ENCODE data around the gene PTN. TPM values are rescaled to one million over a fixed set of nuclear protein-coding genes. Genes with fewer than 3 reads are reported as not detected.
A peak's percentile ranks its signal among the peaks of the same experiment; 100 is the strongest.
"Not testable (repeated sequence)": the region's sequence is repeated elsewhere in the genome, so short reads cannot be mapped to it uniquely, and the experiment has no call there.

PTN gene
- total RNA-seq, 1 donor from 2014 or later, result 271 TPM

DNA sequence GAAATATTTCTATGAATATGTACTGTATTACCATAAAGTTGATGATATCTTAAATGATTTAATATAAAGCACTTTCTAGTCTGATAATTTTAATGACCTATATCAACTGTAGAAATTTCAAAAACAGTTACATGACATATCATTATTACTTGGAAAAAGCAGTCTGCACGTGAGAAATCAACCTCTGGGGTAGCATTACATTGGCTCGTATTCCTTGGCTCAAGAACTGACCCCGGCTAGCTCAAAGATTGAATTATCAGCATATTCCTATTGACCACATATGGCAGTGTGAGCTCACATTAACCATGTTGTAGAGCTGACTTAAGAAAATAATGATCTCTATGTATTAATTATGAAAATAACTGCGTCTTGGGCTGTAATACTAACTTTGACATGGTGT is 139.3 kb downstream of the PTN start:
- Mint-ChIP-seq H3K27ac (no peak overlapping the region), H3K9me3 (peaks cover 7% of the 10 kb centered on the region), H3K36me3 (no peaks in the 10 kb centered on the region), H3K27me3 (no peaks in the 10 kb centered on the region), H3K4me3 (no peak overlapping the region), H3K4me1 (ENCODE audit: unreplicated experiment) (no peaks in the 10 kb centered on the region)
- TF ChIP-seq, protein P1, sequence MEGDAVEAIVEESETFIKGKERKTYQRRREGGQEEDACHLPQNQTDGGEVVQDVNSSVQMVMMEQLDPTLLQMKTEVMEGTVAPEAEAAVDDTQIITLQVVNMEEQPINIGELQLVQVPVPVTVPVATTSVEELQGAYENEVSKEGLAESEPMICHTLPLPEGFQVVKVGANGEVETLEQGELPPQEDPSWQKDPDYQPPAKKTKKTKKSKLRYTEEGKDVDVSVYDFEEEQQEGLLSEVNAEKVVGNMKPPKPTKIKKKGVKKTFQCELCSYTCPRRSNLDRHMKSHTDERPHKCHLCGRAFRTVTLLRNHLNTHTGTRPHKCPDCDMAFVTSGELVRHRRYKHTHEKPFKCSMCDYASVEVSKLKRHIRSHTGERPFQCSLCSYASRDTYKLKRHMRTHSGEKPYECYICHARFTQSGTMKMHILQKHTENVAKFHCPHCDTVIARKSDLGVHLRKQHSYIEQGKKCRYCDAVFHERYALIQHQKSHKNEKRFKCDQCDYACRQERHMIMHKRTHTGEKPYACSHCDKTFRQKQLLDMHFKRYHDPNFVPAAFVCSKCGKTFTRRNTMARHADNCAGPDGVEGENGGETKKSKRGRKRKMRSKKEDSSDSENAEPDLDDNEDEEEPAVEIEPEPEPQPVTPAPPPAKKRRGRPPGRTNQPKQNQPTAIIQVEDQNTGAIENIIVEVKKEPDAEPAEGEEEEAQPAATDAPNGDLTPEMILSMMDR (conservative IDR thresholded peaks at IDR 0.05), result no peak
- no peak for DNase-seq (ENCODE audit: extremely low spot score, unreplicated experiment)

DNA sequence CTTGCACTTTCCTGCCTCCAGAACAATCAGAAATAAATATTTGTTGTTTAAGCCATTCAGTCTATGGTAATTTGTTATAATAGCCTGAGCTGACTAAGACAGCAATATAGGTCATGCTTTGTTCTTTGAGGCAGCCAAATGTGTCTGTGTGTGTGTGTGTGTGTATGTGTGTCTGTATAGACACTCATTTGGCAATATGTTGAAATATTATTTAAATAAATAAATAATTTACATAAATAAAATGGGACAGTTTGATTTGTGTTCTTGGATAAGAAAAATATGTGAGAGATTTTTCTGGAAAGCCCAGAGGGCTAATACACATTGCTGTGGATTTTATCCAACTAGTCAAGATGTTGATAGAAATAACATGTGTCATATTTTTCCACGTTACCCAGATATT is 140.2 kb downstream of the PTN start:
- no peak for DNase-seq (ENCODE audit: extremely low spot score, unreplicated experiment)
- H3K27ac Mint-ChIP-seq, result no peak overlapping the region
- no peaks in the 10 kb centered on the region for H3K36me3 Mint-ChIP-seq
- H3K9me3 Mint-ChIP-seq, result peaks cover 7% of the 10 kb centered on the region
- no peaks in the 10 kb centered on the region for H3K27me3 Mint-ChIP-seq
- TF ChIP-seq, protein P1 (conservative IDR thresholded peaks at IDR 0.05), result no peak
- no peaks in the 10 kb centered on the region for H3K4me1 Mint-ChIP-seq (ENCODE audit: unreplicated experiment)
- no peak overlapping the region for H3K4me3 Mint-ChIP-seq

DNA sequence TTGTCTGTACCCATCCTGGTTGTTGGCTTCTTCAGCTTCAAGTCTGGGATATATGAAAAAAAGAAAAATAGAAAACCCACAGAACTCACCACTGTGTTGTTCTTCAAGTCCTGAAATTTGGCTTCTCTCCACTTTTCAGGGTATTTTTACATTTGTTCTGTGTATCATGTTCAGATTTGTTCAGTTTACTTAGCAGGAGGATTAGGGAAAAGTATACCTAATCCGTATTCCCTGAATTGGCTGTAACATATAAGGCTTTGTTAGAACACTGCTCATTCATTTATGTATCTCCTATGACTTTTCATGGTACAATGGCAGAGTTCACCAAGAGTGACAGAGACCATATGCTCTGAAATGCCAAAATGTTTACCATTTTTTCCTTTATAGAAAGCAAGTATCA is 146.9 kb downstream of the PTN start:
- H3K9me3 Mint-ChIP-seq, result no peaks in the 10 kb centered on the region
- no peak for DNase-seq (ENCODE audit: extremely low spot score, unreplicated experiment)
- H3K36me3 Mint-ChIP-seq, result no peaks in the 10 kb centered on the region
- H3K4me3 Mint-ChIP-seq, result no peak overlapping the region
- TF ChIP-seq, protein P1 (conservative IDR thresholded peaks at IDR 0.05), result no peak
- no peaks in the 10 kb centered on the region for H3K4me1 Mint-ChIP-seq (ENCODE audit: unreplicated experiment)
- H3K27ac Mint-ChIP-seq, result no peak overlapping the region
- no peaks in the 10 kb centered on the region for H3K27me3 Mint-ChIP-seq

DNA sequence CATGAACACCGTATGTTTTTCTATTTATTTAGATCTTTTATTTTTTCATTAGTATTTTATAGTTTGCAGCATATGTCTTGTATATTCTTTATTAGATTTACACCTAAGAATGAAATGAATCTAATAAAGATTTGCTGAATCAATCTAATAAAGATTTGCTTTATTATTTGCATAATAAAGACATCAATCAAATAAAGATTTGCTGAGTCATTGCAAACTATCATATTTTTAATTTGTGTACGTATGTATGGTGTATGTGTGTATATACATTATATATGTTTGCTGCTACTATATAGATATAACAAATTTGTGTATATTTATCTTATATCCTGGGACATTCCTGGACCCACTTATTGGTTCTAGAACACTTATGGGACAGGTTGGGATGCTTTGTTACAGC is 147.5 kb downstream of the PTN start:
- no peak overlapping the region for H3K27ac Mint-ChIP-seq
- H3K27me3 Mint-ChIP-seq, result no peaks in the 10 kb centered on the region
- TF ChIP-seq, protein P1 (conservative IDR thresholded peaks at IDR 0.05), result no peak
- no peaks in the 10 kb centered on the region for H3K9me3 Mint-ChIP-seq
- H3K4me1 Mint-ChIP-seq (ENCODE audit: unreplicated experiment), result no peaks in the 10 kb centered on the region
- DNase-seq (ENCODE audit: extremely low spot score, unreplicated experiment), result no peak
- no peaks in the 10 kb centered on the region for H3K36me3 Mint-ChIP-seq
- H3K4me3 Mint-ChIP-seq, result no peak overlapping the region

DNA sequence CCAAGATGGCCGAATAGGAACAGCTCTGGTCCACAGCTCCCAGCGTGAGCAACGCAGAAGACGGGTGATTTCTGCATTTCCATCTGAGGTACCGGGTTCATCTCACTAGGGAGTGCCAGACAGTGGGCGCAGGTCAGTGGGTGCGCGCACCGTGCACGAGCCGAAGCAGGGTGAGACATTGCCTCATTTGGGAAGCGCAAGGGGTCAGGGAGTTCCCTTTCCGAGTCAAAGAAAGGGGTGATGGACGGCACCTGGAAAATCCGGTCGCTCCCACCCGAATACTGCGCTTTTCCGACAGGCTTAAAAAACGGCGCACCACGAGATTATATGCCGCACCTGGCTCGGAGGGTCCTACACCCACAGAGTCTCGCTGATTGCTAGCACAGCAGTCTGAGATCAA is 161.9 kb downstream of the PTN start:
- DNase-seq (ENCODE audit: extremely low spot score, unreplicated experiment), result not testable (repeated sequence)

More for the DNA sequence above, 161.9 kb downstream of the PTN start:
- not testable (repeated sequence) for H3K27ac Mint-ChIP-seq; H3K9me3 Mint-ChIP-seq; H3K36me3 Mint-ChIP-seq; H3K27me3 Mint-ChIP-seq; H3K4me1 Mint-ChIP-seq (ENCODE audit: unreplicated experiment)
- H3K4me3 Mint-ChIP-seq, result peak overlapping the region; percentile 59
